ENCODE data around the gene GDA.

GDA gene

GRCh38 chr9:72150127-72150526, 887 bp downstream of the GDA start:
- DNase-seq (ENCODE audit: extremely low read depth in 1 of 2, low read depth in 1 of 2) = no peak

- no peak for DNase-seq (ENCODE audit: extremely low read depth in 1 of 2, low read depth in 1 of 2)
Measured at GRCh38 chr9:72150661-72151060, 1.4 kb downstream of the GDA start.

GRCh38 chr9:72151104-72151503, 1.9 kb downstream of the GDA start:
- DNase-seq (ENCODE audit: extremely low read depth in 1 of 2, low read depth in 1 of 2) = no peak

DNA sequence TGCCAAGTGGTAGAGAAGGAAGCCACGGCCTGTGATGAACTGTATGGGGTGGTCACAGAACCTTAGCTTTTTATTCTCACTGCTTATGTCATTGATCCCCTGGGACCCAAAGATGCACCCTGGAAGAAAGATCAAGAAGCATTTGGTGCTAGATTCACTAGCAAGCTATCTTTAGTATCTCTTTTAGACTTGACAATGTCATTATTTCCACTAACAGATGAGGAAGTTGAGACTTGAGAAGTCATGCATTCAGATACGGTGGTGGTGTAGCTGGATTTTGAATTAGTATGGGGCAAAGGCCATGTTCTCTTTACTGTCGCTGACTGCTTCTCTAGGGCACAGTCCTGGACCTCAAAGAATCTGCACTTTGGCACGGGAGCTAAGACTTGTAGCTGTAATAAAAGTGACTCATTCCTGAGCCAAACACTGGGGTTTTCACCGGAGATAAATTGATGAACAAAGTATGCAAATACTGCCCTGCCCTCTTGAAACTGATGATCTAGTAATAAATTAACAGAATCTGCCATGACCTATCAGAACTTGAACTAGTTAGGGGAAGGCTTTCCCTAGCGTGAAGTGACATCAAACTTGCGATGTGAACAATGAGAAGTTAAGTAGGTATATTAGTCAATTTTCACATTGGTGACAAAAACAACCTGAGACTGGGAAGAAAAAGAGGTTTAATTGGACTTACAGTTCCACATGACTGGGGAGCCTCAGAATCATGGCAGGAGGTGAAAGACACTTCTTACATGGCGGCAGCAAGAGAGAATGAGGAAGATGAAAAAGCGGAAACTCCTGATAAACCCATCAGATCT, 5.4 kb downstream of the GDA start:
- no peak for DNase-seq (ENCODE audit: extremely low read depth in 1 of 2, low read depth in 1 of 2)

- DNase-seq (ENCODE audit: extremely low read depth in 1 of 2, low read depth in 1 of 2) = no peak
Measured at GRCh38 chr9:72155301-72155700, 6.1 kb downstream of the GDA start.

- no peak for DNase-seq (ENCODE audit: extremely low read depth in 1 of 2, low read depth in 1 of 2)
Measured at GRCh38 chr9:72156586-72156985, 7.3 kb downstream of the GDA start.

DNA sequence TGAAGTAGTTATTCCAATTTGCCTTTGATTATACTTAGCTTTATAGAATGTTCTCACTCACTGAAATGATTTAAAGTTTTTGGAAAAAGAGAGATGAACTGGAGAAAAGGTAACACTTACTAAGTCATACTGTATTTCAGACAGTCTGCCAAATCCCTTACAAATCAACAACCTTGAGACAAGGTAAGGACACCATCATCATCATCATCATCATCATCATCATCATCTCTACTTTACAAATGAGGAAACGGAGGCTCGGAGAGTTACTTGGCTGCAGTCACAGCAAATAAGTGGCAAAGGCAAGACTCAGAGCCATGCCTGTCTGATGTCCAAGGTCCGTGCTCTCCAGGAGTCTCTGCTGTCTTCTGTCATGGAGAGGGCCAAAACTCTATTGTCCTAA, 9.4 kb downstream of the GDA start:
- DNase-seq (ENCODE audit: extremely low read depth in 1 of 2, low read depth in 1 of 2) = no peak

DNA sequence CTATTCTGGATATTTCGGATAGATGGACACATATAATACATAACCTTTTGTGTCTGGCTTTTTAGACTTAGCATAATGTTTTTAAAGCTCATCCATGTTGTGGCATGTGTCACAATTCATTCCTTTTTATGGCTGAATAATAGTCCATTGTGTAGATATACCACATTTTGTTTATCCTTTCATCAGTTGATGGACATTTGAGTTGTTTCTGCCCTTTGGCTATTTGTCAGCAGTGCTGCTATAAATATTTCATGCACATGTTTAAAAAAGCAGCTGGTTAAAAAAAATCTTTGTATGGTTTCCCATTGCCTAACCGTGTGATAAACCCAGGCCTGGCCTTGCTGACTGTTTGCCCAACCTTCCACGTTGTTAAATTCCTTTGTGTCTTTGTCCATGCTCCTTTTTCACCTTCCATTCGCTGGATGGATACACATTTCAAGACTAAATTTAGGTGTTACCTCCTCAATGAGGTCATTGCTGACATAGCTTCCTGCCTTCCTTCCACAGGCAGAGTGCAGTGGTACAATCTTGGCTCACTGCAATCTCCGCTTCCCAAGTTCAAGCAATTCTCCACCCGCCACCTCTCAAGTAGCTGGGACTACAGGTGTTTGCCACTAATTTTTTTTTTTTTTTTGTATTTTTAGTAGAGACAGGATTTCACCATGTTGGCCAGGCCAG, 11.3 kb downstream of the GDA start:
- no peak for DNase-seq (ENCODE audit: extremely low read depth in 1 of 2, low read depth in 1 of 2)

DNA sequence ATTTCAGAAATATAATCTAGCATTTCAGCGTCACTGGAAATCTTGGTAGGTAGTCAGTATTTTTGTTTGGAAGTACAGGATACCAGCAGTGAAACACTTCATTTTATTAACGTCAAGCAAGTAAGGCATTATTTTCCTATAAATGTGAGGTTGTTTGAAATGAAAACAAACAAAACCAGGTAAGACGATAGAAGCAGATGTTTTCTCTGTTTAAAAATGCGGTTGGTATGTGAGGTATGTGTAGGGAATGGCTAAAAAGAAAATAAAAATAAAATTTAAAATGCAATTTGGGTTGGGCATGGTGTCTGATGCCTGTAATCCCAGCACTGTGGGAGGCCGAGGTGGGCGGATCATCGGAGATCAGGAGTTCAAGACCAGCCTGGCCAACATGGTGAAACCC, 16.1 kb downstream of the GDA start:
- no peak for DNase-seq (ENCODE audit: extremely low read depth in 1 of 2, low read depth in 1 of 2)

DNA sequence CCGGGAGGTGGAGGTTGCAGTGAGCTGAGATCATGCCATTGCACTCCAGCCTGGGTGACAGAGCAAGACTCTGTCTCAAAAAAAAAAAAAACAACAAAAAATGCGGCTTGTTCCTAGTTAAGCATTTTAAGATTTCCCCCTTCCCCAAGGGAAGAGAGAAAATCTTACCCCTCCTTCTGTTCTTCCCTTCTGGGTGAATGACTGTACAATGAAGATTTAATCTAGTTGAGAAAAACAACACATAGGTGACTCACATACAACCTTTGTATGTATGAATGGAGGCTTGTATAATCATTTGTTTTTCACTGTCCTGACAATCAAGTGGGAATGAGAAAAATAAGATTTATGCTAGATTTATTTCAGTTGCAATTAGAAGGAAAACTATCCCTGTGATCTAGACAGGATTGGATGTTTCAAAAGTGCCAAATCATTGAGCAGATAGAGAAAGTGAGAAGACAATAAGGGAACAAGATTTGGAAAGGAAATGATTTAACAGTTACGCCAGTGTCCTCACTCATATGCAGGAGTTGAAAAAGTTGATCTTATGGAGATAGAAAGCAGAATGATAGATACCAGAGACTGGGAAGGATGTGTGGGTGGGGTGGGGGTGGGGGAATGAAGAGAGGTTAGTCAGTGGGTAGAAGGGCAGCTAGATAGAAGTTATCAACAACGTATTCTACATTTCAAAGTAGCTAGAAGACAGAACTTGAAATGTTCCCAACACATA, 16.7 kb downstream of the GDA start:
- DNase-seq (ENCODE audit: extremely low read depth in 1 of 2, low read depth in 1 of 2) = no peak

DNA sequence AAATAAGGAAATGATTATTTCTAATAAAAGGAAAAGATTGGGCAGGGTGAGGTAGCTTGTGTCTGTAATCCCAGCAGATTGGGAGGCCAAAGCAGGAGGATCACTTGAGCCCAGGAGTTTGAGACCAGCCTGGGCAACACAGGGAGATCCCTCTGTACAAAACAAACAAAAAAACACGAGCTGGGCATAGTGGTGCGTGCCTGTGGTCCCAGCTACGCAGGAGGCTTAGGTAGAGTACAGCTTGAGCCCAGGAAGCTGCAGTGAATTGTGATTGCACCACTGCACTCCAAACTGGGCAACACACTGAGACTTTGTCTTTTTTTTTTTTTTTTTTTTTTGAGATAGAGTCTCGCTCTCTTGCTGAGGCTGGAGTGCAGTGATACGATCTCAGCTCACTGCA, 18.8 kb downstream of the GDA start:
- no peak for DNase-seq (ENCODE audit: extremely low read depth in 1 of 2, low read depth in 1 of 2)

GRCh38 chr9:72169178-72169577, 19.9 kb downstream of the GDA start:
- DNase-seq (ENCODE audit: extremely low read depth in 1 of 2, low read depth in 1 of 2) = no peak

- DNase-seq (ENCODE audit: extremely low read depth in 1 of 2, low read depth in 1 of 2) = no peak
Measured at GRCh38 chr9:72173080-72173479, 23.8 kb downstream of the GDA start.

DNA sequence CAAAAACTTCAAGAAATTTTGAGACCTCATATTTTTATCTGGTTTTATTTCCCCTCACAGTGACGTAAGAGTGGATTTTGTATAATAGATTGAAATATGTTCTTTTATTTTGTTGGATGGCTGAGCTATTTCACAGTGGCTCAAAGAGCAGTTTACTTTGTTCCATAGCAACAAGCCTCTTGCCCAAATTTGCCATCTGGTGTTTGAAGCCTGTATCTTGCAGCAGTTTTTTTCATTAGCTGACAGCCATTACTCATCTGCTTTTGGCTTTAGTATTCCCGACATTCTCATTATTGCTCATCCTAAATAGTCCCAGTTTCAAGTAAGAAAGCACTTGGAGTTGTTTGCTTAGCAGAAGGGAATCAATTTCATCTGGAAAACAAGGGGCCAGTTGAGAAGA, 36.3 kb downstream of the GDA start:
- DNase-seq (ENCODE audit: extremely low read depth in 1 of 2, low read depth in 1 of 2) = no peak

DNA sequence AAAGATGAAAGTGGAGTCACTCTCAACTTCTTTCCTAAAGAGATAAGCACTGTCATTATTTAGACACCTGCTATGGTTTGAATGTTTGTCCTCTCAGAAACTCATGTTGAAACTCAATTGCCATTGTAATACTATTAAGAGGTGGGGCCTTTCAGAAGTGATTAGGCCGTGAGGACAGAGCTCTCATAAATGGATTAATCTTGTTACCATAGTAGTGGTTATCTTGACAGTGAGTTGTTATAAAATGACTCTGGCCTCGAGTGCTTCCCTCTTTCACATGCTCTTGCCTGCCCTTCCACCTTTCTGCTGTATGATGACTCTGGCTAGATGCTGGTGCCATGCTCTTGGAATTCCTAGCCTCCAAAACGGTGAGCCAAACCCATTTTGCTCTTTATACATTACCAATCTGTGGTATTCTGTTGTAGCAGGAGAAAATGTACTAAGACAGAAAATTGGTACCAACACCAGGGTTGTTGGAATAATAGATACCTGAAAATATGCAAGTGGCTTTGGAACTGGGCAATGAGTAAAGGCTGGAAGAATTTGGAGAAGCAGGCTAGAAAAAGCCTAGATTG, 38.0 kb downstream of the GDA start:
- DNase-seq (ENCODE audit: extremely low read depth in 1 of 2, low read depth in 1 of 2) = no peak

GRCh38 chr9:72188232-72188631, 39.0 kb downstream of the GDA start:
- DNase-seq (ENCODE audit: extremely low read depth in 1 of 2, low read depth in 1 of 2) = no peak

- no peak for DNase-seq (ENCODE audit: extremely low read depth in 1 of 2, low read depth in 1 of 2)
Measured at GRCh38 chr9:72193478-72193881, 44.2 kb downstream of the GDA start.

DNA sequence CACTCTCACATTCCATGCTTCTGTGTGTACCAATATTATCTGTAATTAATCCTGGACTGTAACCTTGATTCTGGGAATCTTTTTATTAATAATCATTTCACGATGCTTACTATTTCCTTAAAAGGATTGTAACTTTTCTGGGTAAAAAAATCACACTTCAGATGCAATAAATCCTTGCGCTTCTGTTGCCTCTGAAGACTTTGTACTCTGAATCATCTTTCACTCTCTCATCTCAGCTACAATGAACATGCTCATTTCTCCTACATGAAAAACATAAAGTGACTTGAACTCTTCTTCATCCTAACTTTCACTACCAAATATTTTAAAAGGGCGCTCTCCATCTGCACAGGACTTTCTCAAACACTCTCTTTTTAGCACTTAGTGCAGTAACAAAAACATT, 50.0 kb downstream of the GDA start:
- DNase-seq (ENCODE audit: extremely low read depth in 1 of 2, low read depth in 1 of 2) = no peak

DNA sequence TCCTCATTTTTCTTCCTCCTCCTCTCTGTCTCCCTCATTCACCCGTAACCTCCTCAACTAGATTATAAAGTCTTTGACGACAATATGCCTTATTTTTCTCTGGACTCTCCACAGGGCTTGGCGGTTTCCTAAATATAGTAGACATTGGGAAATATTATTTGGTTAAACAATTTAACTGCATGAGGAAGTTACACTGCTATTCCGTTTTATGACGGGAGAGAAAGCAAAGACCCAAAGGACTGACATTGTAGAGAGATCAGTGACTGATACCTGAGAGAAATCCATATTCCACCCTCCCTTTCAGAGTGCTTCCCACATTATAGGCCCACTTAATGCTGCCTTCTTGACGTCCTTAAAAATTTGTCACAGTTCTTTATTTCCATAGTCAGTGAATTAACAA, 51.2 kb downstream of the GDA start:
- DNase-seq (ENCODE audit: extremely low read depth in 1 of 2, low read depth in 1 of 2) = no peak

- DNase-seq (ENCODE audit: extremely low read depth in 1 of 2, low read depth in 1 of 2) = no peak
Measured at GRCh38 chr9:72202009-72202408, 52.8 kb downstream of the GDA start.

- no peak for DNase-seq (ENCODE audit: extremely low read depth in 1 of 2, low read depth in 1 of 2)
Measured at GRCh38 chr9:72203205-72203803, 54.1 kb downstream of the GDA start.

Data from stimulated activated CD8-positive, alpha-beta memory T cell treated with anti-CD3 and anti-CD28 coated beads, Interleukin-7, amount 100 ng/mL, for 48 hours (primary cell).